ENCODE results near the gene EGF.

The EGF gene

DNA sequence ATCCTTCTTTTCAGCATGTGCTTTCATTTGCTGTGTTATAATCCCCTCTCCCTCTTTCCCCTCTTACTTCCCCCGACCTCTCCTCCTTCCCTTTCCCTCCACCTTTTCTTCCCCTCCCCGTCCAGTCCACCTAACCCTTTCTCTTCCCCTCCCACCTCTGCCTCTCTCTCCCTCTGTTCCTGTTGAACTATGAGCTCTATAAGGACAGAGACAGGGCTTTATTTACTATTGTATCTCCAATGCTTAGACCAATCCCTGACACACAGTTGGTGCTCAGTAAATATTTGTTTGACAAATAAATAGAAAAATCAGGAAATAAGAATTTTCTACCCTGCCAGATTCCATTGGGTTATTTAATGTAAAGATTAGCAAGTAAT is 60.8 kb downstream of the EGF start:
- TF ChIP-seq, protein P1, sequence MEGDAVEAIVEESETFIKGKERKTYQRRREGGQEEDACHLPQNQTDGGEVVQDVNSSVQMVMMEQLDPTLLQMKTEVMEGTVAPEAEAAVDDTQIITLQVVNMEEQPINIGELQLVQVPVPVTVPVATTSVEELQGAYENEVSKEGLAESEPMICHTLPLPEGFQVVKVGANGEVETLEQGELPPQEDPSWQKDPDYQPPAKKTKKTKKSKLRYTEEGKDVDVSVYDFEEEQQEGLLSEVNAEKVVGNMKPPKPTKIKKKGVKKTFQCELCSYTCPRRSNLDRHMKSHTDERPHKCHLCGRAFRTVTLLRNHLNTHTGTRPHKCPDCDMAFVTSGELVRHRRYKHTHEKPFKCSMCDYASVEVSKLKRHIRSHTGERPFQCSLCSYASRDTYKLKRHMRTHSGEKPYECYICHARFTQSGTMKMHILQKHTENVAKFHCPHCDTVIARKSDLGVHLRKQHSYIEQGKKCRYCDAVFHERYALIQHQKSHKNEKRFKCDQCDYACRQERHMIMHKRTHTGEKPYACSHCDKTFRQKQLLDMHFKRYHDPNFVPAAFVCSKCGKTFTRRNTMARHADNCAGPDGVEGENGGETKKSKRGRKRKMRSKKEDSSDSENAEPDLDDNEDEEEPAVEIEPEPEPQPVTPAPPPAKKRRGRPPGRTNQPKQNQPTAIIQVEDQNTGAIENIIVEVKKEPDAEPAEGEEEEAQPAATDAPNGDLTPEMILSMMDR (IDR thresholded peaks at IDR 0.05) = no peak
- no peaks in the 10 kb centered on the region for H3K27me3 ChIP-seq

DNA sequence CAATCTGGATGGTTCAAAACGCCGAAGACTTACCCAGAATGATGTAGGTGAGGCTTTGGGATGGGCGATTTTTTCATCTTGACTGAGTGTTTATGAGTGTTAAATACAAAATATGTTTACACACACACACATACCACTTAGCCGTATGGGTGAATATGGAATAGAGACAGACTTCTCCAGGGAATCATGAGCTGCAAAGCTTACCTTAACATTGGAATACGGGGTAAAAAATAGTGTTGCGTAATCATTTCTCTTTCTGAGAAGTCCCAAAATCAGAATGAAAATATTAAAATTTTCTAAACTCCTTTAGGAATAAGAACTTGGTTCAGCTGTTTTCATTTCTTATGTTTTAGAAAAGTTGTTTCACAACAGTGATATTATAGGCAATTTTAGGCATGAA is 63.5 kb downstream of the EGF start:
- Histone ChIP-seq H3K36me3 (no peaks in the 10 kb centered on the region), H3K27ac (no peak overlapping the region), H3K4me1 (ENCODE audit: control insufficient read depth in 1 of 2, insufficient read depth in 1 of 2, low read depth in 1 of 2, low read length in 1 of 2) (no peaks in the 10 kb centered on the region), H3K9me3 (no peaks in the 10 kb centered on the region), H3K4me3 (ENCODE audit: low read depth in 1 of 2, low read length in 1 of 2) (no peak overlapping the region), H3K27me3 (no peaks in the 10 kb centered on the region)
- TF ChIP-seq, protein P1 (IDR thresholded peaks at IDR 0.05) = no peak

More for the DNA sequence above, 60.8 kb downstream of the EGF start:
- no peak overlapping the region for H3K27ac ChIP-seq
- H3K4me1 ChIP-seq (ENCODE audit: control insufficient read depth in 1 of 2, insufficient read depth in 1 of 2, low read depth in 1 of 2, low read length in 1 of 2) = no peaks in the 10 kb centered on the region
- no peaks in the 10 kb centered on the region for H3K36me3 ChIP-seq
- H3K4me3 ChIP-seq (ENCODE audit: low read depth in 1 of 2, low read length in 1 of 2) = no peak overlapping the region
- no peaks in the 10 kb centered on the region for H3K9me3 ChIP-seq

DNA sequence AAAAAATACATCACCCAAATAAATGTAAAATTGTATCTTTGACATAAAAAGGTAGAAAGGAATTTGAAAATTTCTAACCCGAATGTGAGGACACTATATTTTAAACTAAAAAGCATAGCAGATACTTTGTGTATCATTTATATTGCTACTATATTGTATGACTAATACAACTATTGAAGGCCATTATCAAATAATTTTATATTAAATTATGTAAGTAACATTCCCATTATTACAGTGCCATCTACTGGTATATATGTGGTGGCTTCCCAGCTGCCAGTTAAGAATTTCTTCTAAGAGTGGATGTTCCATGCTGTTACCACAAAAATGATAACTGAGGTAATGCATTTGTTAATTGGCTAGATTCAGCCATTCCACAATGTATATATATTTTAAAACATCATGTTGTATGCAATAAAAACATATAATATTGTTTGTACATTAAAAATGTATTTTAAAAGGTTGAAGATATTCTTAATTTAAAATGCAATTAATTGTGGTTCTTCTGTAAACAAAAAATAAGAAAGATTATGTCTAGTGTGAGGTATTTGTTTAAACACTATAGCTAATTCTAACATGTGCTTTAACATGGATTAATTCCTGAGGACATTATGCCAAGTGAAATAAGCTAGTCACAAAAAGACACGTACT is 65.3 kb downstream of the EGF start:
- Histone ChIP-seq H3K4me3 (ENCODE audit: low read depth in 1 of 2, low read length in 1 of 2) (no peak overlapping the region), H3K4me1 (ENCODE audit: control insufficient read depth in 1 of 2, insufficient read depth in 1 of 2, low read depth in 1 of 2, low read length in 1 of 2) (no peaks in the 10 kb centered on the region), H3K27ac (no peak overlapping the region), H3K36me3 (no peaks in the 10 kb centered on the region), H3K9me3 (no peaks in the 10 kb centered on the region), H3K27me3 (no peaks in the 10 kb centered on the region)
- TF ChIP-seq, protein P1 (IDR thresholded peaks at IDR 0.05) = no peak

DNA sequence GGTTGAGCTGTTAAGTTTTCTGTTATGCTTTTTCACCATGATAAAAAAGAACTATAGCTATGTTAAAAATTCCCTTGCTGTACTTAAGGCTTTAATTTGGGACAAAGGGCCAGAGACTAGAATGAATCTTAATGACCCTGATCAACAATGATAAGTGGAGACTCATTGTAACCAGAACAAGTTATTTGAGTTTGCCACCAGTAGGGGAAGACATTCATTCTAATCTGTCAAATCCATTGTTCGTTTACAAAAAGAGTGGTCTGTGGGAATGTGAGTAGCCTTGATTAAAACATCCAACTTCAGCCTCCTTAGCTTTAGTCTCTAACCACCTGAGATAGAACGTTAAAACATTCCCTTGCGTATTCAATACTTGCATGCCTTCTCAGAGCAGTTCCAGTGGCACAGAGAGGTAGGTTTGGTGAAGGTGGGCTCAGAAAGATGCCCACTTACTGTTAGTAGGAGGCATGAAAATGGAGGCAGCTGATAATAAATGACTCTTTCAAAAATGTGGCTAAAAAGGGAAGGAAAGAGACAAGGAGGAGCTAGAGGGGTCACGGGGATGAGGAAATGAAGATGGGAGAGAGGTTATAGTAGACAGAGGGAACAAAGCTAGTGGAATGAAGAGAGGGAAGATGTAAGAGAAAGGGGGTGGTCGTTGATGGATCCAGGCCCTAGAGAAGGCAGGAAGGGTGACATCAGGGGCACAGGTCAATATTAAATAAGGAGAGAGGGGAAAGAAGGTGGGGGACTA is 66.2 kb downstream of the EGF start:
- Histone ChIP-seq H3K27me3 (no peaks in the 10 kb centered on the region), H3K36me3 (no peaks in the 10 kb centered on the region), H3K27ac (no peak overlapping the region), H3K4me1 (ENCODE audit: control insufficient read depth in 1 of 2, insufficient read depth in 1 of 2, low read depth in 1 of 2, low read length in 1 of 2) (no peaks in the 10 kb centered on the region), H3K9me3 (no peaks in the 10 kb centered on the region), H3K4me3 (ENCODE audit: low read depth in 1 of 2, low read length in 1 of 2) (no peak overlapping the region)
- TF ChIP-seq, protein P1 (IDR thresholded peaks at IDR 0.05) = no peak

DNA sequence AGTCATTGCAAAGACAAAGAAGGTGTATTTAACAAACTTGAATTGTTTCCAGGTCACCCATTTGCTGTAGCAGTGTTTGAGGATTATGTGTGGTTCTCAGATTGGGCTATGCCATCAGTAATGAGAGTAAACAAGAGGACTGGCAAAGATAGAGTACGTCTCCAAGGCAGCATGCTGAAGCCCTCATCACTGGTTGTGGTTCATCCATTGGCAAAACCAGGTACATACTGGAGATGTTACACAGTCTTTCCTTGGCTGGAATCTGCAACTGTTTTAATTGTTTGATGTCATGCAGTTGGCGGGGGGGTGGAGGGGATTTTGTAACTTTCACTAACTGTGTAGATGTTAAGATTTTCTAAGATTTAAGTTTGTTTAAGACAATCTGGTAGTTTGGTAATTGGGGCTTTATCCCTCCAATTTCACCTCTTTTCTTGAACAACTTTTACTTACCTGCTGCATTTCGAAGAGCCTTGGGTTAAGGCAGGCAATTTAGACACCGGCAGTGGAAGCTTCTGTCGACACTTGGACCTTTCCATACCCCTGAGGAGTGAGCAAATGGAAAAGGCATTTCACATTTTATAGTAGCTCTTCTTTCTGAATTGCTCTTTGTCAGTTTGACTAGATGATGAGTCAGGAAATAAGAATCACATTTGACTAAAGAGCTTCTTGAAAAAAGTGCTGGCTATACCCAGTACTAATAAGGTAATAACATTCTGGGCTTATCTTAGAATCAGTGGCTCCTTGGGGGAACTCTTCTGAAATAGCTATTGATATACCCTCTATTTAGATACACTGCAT is 67.4 kb downstream of the EGF start:
- no peak overlapping the region for H3K4me3 ChIP-seq (ENCODE audit: low read depth in 1 of 2, low read length in 1 of 2)

More for the DNA sequence above, 67.4 kb downstream of the EGF start:
- no peaks in the 10 kb centered on the region for H3K36me3 ChIP-seq
- TF ChIP-seq, protein P1 (IDR thresholded peaks at IDR 0.05) = no peak
- no peaks in the 10 kb centered on the region for H3K27me3 ChIP-seq
- no peaks in the 10 kb centered on the region for H3K4me1 ChIP-seq (ENCODE audit: control insufficient read depth in 1 of 2, insufficient read depth in 1 of 2, low read depth in 1 of 2, low read length in 1 of 2)
- H3K9me3 ChIP-seq = no peaks in the 10 kb centered on the region
- no peak overlapping the region for H3K27ac ChIP-seq

Data from neutrophil (primary cell).